CD4-positive, alpha-beta T cell treated with Interleukin-1 beta for 1 hour (primary cell): ENCODE results near the gene PLCL1.
A peak's percentile ranks its signal among the peaks of the same experiment; 100 is the strongest.

Experiments
- DNase-seq, 2 donors: peaks; one replicate each; pipeline ENCODE4 v3.0.0-alpha.2; 2020 to 2022

The PLCL1 gene

DNA sequence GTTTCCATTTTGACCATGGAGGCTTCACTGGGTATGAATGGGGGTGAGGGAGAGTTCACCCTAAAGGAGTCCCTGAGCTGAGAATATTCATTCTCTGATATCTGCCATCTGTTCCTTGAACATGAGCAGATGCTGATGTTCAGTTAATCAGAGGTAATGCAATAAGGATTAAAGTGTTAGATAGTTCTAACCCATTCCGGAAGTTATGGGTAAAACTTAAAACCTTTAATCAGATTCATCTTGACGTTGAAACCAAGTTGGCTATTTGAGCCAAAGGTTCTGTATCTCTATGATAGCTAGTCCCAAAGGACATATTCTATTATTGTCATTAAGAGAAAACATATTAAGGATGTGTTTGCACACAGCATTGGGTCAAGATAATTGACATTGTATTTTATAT, 268.9 kb downstream of the PLCL1 start:
- no peak for DNase-seq

DNA sequence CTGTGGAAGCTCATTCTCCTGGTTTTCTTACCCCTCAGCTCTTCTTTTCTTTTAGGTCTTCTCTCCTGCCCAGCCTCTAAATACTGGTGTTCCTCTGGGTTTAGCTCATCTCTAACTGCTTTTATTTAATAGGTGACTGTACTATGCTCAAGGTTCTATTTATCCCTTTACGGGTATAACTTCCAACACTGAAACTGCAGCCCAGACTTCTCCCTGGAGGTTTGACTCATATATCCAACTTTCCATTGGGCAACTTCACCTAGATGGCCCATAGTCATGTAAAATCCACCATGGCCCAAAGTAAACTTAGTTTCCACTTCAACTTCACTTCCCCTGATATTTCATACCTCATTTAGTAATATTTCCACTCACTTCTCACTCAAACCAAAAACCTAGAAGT, 273.1 kb downstream of the PLCL1 start:
- DNase-seq, result no peak

DNA sequence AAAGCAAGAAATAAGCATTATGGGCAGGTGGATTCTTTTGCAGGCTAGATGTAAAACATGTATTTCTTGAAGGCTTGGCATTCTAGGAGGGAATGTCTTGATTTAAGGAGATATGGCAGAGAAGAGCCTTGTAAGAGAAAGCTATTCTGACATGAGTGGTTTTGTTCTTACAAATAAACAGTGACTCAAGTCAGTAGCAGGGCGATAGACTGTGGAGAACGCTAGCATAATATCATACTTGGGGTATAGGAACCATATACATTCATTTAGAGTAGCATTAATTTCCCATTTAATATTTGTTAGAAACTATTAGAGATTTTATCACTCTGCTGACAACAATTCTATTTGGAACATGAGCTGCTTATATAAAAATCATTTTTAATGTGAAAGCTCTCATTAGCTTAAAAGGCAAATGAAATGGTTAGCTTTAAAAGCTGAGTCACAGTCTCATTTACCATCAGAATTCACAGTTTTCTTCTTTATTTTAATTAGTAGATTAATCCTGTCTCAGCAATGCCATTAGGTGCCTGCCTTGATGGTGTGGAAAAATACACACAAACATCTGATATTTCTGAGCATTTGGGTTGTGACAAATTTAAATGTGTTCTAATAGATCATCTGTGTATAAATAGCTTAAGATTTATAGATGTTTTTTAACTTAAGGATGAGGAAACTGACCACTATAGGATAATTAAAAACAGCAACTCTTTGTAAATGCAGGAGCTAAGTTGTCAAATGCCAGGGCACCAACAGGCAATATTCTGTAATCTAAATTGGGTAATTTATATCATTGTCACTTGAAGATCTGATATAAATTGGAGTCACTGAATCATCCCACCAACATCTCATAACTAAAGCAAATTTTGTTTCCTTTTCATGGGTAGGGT, 276.7 kb downstream of the PLCL1 start:
- no peak for DNase-seq

DNA sequence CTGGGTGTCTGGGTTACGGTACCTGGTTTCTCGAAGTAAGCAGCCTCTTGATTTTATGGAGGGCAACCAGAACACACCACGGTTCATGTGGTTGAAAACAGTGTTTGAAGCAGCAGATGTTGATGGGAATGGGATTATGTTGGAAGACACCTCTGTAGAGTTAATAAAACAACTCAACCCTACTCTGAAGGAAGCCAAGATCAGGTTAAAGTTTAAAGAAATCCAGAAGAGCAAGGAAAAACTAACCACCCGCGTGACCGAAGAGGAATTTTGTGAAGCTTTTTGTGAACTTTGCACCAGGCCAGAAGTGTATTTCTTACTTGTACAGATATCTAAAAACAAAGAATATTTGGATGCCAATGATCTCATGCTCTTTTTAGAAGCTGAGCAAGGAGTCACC, 279.8 kb downstream of the PLCL1 start:
- DNase-seq, result no peak

DNA sequence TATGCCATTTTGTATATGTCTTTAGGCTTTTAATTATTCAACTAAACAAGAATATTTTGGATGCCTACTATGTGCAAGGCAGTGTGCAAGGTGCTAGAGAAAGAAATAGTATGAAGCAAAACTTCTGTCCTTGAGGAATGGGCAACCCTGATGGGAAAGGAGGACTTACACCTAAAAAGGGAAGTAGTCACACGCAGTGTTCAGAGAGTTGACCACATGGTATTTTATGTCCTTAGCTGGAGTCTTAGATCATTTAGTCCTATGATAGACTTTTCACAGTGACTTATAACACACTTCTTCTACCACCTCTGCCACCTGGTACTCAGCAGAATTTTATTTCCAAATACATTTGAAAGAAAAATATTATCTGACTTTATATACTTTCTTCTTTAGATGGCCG, 291.6 kb downstream of the PLCL1 start:
- DNase-seq, result no peak

DNA sequence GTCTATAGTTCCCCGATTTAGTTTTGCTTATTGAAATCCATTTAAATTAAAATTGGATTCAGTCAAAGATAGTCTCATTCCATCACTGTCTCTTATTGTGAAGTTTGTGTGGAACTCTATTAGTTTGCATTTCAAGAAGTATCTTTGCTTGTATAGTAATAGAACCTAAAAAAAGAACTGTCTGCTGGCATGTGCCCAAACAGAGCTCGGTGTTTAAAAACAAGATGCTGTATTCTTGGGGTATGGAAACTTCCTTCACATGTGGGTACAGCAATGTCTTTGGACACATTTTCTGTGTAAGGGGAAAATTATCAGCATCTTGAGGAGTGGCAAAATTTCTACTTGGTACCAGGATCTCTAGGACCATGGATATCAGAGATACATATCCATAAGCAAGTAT, 292.6 kb downstream of the PLCL1 start:
- no peak for DNase-seq

DNA sequence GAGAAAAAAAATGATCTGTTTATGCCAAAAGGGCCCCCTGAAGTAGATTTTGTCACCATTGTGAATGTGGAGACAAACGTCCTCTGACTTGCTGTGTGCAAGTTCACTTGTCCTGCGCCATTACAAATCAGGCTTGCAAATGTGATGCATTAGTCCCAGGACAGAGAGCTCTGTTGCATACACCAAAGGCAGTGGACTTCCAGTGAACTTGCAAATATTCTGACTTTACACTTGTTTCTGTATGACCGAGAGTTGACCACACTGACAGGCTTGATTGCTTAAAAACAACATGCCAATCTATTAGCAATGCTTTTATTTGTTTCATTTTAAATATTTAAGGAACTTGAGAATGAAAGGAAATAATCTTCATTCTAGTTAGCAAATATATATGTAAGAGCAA, 293.2 kb downstream of the PLCL1 start:
- DNase-seq, result no peak

DNA sequence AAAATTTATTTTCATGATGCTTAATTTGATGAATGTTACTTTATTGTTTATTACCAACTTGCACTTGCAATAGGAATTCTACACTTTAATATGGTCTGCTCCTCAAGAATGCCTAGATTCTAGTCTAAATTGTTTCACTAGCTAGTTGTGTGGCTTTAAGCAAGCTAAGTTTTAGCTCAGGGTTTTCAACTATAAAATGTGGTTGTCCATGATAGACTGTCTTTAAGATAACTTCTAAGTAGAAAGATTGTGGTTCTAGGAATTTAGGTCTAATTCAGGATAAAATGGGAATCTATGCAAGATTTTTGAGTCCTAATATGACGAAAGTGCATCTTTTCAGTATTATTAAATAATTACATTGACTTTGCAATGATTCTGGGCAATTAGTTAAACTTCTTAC, 294.0 kb downstream of the PLCL1 start:
- no peak for DNase-seq

DNA sequence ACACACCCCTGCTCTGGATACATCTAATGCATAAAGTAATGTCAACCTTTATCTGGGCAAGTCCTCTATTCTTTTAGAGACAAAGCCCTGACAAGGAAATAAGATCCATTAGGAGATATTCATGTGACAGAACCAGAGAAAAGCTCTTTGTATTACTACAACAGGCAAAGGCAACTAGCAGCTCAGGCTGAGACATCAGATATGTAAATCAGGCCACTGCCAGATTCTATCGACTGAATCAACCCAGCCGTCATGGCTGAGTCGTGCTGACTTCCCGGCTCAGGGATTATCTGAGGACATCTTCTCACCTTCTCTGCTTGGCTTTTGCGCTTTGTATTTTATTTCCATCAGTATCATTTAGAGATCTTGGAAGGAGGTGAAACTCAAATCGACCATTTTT, 294.5 kb downstream of the PLCL1 start:
- DNase-seq, result no peak

DNA sequence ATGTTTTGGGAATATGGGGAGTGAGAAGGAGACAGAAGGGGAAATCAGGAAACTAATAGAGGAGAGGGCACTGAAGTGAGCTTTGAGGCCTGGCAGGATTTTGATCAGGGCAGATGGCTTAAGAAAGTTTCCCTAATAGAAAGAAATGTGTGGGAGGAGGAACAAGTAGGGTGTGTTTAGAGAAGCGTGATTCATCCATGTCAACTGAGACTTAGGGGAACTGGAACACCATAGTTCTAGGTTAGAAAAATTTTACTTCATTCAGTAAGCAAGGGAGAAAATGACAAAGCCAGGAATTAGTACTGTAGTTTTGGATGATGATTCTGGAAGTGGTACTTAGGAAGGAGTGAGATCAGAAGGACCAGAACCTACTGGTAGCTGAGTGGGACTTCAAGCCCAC, 296.0 kb downstream of the PLCL1 start:
- DNase-seq, result no peak

DNA sequence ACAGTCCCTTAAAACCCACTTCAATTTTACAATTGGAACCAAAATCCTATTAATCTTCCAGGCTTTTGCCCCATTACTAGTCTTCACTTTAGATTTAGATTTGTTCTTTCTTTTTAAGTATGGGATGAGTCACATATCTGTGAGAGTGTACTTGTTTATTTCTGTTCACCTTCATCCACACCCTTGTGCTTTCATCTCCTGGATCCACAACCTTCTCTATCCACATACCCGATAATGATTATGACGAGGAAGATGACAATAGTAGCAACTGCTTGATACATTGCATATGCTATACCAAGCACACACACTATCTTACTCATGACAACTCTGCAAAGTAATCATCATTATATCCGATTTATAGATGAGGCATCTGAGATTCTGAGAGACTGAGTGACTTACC, 297.3 kb downstream of the PLCL1 start:
- no peak for DNase-seq

DNA sequence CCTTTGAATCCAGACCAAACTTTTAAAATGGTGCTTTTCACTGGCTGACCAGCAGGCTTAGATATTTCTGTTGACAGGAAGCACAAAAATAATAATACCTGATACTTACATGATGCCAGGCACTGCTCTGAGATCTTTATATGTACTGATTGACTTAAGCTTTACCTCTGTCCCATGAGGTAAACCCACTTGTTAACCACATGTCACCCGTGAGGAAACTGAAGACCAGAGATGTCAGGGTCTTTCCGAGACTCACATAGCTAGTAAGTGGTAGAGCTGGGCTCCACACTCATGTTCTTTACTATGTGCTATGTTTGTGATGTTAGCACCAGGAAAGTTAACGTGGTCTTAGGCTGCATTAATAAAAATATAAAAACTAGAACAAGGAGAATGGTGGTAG, 297.7 kb downstream of the PLCL1 start:
- no peak for DNase-seq

DNA sequence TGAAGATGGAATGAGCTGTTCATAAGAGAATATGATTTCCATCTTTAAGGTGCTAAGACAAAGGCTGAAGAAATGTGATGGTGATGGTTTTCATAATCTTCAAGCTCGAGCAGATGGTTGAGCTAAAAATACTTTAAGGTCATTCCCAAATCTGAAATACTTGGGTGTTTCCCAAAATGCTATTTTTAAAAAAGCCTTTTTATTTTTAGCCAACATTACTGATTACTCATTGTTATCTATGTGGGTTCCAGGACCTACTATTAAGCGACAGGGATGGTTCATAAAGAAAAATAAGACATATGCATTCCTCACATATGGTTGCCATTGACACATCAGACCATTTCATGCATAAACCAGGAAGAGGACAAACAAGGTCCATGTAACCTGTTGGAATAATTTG, 298.5 kb downstream of the PLCL1 start:
- DNase-seq, result no peak

DNA sequence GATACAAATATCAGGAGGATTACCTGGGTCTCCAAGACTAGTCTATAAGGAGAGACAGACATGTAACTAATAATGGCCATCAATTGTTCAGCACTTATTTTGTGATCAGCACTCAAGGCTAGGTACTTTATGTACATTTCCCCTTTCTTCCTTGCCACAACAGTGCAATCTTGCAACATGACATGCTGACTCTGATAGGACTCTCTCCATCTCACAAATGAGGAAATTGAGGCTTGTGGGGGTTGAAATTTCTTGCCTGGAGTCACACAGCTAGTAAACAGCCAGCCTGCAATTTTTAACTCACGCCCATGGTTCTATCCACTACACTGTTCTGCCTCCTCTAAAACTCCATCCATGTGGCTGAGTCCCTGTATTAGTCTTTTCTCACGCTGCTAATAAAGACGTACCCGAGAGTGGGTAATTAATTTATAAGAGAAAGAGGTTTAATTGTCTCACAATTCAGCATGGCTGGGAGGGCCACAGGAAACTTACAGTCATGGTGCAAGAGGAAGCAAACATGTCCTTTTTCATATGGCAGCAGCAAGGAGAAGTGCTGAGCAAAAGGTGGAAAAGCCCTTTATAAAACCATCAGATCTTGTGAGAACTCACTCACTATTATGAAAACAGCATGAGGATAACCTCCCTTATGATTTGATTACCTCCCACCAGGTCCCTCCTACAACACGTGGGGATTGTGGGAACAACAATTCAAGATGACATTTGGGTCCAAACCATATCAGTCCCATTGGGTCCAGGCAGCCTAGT, 302.4 kb downstream of the PLCL1 start:
- peak in 1 of 2 donors; percentile 22 for DNase-seq

DNA sequence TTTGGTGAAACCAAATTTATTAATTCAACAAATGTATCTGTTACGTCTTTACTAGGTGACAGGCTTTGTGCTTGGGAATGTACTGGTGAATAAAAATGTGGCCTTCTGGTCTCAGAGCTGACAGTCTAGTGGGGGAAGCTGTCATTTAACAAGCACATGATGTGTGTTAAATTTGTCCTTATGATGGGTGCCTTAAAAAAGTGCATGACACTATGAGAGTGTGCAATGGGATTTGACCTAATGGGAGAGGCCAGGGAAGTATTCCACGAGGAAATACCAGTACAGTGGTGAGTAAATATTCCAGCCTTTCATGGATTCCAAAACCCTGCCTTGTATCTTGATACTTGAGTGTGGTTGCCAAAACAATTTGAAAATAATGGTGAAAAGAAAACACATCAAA, 308.9 kb downstream of the PLCL1 start:
- DNase-seq, result no peak

DNA sequence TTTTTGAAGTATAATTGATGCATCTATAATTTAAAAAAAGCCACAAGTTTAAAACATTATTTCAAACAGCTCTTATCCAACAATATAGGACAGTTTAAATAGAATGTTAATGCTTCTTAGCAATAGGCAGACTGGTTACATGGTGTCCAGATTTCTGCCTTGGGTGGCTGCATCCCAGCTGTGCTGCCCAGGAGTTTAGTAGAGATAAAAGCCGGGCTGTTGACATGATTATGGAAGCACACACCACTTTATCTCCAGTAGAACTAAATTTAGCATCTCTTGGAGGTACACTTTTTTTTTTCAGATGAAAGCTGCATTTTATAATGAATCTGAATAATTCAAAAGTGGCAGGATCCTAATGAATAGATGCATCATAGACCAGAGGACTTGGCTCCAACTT, 309.7 kb downstream of the PLCL1 start:
- no peak for DNase-seq

DNA sequence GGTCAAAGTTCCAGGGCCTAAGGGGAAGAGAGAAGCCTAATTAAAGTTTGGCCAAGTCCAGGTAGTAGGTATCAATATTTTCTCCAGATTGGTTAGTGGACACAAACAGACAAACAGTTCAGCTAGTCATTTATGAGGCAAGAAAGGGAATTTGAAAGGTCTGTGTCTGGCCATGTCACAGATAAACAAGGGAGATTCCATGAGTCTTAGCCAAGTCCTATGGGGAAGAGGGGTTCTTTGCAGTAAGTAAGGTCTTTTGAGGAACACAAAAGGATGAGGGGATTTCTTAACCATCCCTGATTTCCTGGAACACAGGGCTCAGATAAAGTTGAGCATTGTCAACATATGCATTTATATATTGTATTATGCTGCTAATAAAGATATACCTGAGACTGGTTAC, 310.8 kb downstream of the PLCL1 start:
- no peak for DNase-seq

DNA sequence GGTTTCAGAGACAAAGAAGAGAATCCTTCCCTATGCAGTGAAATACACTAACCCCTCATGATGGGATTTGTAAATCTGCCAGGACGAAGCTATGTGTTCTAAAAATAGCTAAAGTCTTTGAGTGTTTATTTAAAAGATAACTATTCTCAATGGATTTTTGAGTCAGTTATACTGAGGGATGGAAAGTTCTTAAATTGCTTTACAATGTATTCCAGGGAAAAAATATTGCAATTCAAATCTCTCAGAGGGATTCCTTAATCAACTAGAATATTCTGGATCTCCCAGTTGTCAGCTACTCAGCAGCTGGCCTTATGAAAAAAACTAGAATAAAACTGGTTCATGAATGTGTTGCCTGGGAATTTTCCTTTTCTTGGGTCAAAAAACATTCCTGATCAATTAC, 312.4 kb downstream of the PLCL1 start:
- no peak for DNase-seq

DNA sequence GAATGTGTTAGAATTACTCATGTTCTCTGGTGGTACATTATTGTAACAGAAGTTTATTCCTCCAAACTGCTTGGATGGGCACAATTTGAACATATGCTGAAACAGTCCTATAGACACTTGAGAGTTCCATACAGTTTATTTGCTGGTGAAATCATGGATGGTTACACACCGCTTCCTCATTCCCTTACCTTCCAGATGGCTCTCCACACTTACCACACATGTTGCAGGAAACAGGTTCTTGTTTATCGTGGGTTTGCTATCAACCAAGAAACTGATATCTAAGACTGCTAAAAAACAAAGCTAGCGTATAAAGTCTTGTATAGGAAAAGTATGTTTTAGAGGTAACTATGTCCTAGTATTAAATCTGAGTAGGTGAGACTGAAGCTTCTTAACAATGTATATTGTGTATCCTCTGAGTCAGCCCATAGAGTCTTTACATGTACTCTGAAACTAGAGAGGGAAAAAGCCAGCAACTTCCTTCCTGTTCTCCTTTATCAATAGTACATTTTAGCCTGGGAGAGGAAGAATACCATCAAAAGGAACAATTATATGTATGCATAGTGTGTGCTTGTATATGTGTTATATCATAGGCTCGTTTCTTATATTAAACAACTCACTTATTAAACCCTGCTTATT, 313.1 kb downstream of the PLCL1 start:
- no peak for DNase-seq

DNA sequence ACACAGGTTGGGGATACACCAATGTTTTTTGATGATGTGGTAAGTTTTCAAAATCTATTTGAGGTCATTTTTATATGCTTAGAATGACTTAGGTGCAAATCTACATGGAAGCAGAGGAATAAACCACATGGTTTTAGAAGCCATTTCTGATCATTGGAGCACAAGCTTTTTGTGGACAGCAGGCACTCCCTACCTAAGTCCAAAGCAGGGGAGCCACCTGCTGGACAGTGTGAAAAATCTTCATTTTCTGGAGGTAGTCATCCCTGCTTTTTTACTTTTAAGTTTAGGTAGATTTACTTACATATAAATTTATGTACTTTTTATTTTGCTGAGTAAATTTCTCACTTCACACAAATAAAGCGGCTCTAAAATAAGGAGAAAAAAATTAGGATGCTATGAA, 323.2 kb downstream of the PLCL1 start:
- peak; percentile 39 to 47 for DNase-seq

DNA sequence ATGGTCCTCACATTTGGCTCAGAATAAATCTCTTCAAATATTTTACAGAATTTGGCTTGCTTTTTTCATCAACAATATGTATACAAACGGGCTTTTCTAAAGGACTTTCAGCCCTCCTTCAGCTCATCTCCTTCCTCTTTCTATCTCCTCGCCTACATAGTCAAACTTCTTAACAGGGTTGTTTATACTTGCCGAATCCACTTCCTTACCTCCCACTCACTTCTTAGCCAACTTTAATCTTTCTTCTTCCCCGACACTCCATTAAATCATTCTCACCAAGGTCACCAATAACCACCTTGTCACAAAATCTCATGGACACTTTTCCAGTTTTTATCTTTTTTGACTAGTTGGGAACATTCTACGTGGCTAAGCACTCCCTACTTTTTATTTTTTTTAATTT, 325.2 kb downstream of the PLCL1 start:
- DNase-seq, result no peak

DNA sequence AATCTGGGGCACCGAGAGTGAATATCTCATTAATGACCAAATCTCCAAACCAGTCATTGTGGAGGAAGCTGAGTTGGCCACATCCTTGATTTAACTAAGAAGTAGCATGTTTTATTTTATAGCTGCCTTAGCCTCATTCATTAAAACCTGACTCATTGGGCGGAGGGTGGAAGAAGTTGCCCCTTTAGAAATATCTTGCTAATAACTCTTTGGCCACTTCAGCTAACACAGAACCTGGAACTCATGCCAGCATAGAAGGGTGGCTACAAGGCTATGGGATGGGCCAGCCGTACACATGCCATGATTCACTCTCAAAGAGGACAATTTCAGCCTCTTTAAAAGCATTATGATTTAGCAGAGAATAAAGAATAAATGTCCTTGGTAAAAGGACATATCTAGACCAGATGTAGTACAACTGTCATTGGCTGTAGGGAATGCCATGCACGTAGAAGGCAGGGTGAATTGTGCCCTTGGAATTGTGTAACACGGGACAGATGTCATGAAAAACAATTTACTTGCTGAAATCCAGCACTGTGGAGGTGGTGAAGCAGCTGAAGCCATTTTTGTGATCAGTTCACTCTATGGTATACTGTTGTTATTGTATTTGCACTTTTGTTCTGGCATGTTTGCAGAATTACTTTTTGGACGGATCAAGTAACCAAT, 330.0 kb downstream of the PLCL1 start:
- no peak for DNase-seq

DNA sequence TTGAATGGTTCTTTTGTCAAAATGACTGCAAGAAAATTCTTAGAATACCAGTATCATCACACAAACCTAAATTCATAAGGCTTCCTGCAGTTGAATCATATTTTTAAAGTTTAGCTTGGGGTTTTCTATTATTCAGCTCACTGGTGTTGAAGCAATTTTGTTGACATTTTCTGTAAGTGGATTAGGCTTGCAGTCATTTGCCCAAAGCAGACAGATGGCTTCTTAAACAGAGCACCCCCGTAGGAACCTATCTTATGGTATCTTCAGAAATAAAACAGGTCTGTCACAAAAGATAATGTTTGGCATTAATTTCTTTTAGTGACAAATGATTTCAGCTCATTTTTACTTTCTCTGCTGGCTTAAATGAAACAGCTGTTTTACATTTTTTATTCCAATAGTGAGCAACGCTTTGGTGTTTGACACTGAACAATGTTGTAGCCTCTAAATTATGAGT, 331.1 kb downstream of the PLCL1 start:
- DNase-seq, result no peak
